ENCODE results near the gene THSD7A. TPM values are rescaled to one million over a fixed set of nuclear protein-coding genes. Genes with fewer than 3 reads are reported as not detected.
"Not testable (repeated sequence)": the region's sequence is repeated elsewhere in the genome, so short reads cannot be mapped to it uniquely, and the experiment has no call there.

THSD7A gene
- total RNA-seq, 1 experiment from 2014 or later: 5.9 TPM

- Mint-ChIP-seq H3K27ac (ENCODE audit: unreplicated experiment) (no peak overlapping the region), H3K9me3 (ENCODE audit: low read depth, unreplicated experiment) (no peaks in the 10 kb centered on the region), H3K4me3 (ENCODE audit: low read depth, unreplicated experiment) (no peak overlapping the region), H3K36me3 (ENCODE audit: insufficient read depth, unreplicated experiment) (no peaks in the 10 kb centered on the region), H3K27me3 (ENCODE audit: unreplicated experiment) (no peaks in the 10 kb centered on the region), H3K4me1 (ENCODE audit: low read depth, unreplicated experiment) (peaks cover 10% of the 10 kb centered on the region)
- BruUV-seq (replicated peaks): no TSS peak
- CTCF ChIA-PET: interaction anchor here (0.8 kb wide), 1 partner anchor 19 kb away, joined by 3 read pairs; no protein-coding TSS in a partner anchor
- intact Hi-C loops (cut with micrococcal nuclease; ENCODE audit: unreplicated experiment): no loop called here
- TF ChIP-seq, protein P1, sequence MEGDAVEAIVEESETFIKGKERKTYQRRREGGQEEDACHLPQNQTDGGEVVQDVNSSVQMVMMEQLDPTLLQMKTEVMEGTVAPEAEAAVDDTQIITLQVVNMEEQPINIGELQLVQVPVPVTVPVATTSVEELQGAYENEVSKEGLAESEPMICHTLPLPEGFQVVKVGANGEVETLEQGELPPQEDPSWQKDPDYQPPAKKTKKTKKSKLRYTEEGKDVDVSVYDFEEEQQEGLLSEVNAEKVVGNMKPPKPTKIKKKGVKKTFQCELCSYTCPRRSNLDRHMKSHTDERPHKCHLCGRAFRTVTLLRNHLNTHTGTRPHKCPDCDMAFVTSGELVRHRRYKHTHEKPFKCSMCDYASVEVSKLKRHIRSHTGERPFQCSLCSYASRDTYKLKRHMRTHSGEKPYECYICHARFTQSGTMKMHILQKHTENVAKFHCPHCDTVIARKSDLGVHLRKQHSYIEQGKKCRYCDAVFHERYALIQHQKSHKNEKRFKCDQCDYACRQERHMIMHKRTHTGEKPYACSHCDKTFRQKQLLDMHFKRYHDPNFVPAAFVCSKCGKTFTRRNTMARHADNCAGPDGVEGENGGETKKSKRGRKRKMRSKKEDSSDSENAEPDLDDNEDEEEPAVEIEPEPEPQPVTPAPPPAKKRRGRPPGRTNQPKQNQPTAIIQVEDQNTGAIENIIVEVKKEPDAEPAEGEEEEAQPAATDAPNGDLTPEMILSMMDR (IDR thresholded peaks at IDR 0.05; ENCODE audit: unreplicated experiment): no peak
- no peak for DNase-seq
Measured at GRCh38 chr7:11524476-11525397, 307.3 kb downstream of the THSD7A start.

GRCh38 chr7:11521964-11522499, 310.0 kb downstream of the THSD7A start:
- H3K27ac Mint-ChIP-seq (ENCODE audit: unreplicated experiment); H3K4me3 Mint-ChIP-seq (ENCODE audit: low read depth, unreplicated experiment); H3K27me3 Mint-ChIP-seq (ENCODE audit: unreplicated experiment); DNase-seq; H3K9me3 Mint-ChIP-seq (ENCODE audit: low read depth, unreplicated experiment); CTCF ChIA-PET; intact Hi-C loops (cut with micrococcal nuclease; ENCODE audit: unreplicated experiment); BruUV-seq (replicated peaks); H3K36me3 Mint-ChIP-seq (ENCODE audit: insufficient read depth, unreplicated experiment): not testable (repeated sequence)
- peaks cover 10% of the 10 kb centered on the region for H3K4me1 Mint-ChIP-seq (ENCODE audit: low read depth, unreplicated experiment)

- Mint-ChIP-seq H3K27me3 (ENCODE audit: unreplicated experiment) (no peaks in the 10 kb centered on the region), H3K27ac (ENCODE audit: unreplicated experiment) (no peak overlapping the region), H3K9me3 (ENCODE audit: low read depth, unreplicated experiment) (no peaks in the 10 kb centered on the region), H3K4me3 (ENCODE audit: low read depth, unreplicated experiment) (no peak overlapping the region), H3K36me3 (ENCODE audit: insufficient read depth, unreplicated experiment) (no peaks in the 10 kb centered on the region), H3K4me1 (ENCODE audit: low read depth, unreplicated experiment) (no peaks in the 10 kb centered on the region)
- CTCF ChIA-PET: interaction anchor here (0.7 kb wide), 1 partner anchor 1067 kb away, joined by 3 read pairs; no protein-coding TSS in a partner anchor
- no peak for DNase-seq
- intact Hi-C loops (cut with micrococcal nuclease; ENCODE audit: unreplicated experiment): no loop called here
- BruUV-seq (replicated peaks): no TSS peak
- TF ChIP-seq, protein P1 (IDR thresholded peaks at IDR 0.05; ENCODE audit: unreplicated experiment): no peak
Measured at GRCh38 chr7:11517853-11518252, 314.1 kb downstream of the THSD7A start.

- H3K36me3 Mint-ChIP-seq (ENCODE audit: insufficient read depth, unreplicated experiment): no peaks in the 10 kb centered on the region
- intact Hi-C loops (cut with micrococcal nuclease; ENCODE audit: unreplicated experiment): no loop called here
- BruUV-seq (replicated peaks): no TSS peak
- no peaks in the 10 kb centered on the region for H3K4me1 Mint-ChIP-seq (ENCODE audit: low read depth, unreplicated experiment)
- H3K27ac Mint-ChIP-seq (ENCODE audit: unreplicated experiment): no peak overlapping the region
- H3K4me3 Mint-ChIP-seq (ENCODE audit: low read depth, unreplicated experiment): no peak overlapping the region
- TF ChIP-seq, protein P1 (IDR thresholded peaks at IDR 0.05; ENCODE audit: unreplicated experiment): no peak
- no peak for DNase-seq
- H3K27me3 Mint-ChIP-seq (ENCODE audit: unreplicated experiment): no peaks in the 10 kb centered on the region
- no peaks in the 10 kb centered on the region for H3K9me3 Mint-ChIP-seq (ENCODE audit: low read depth, unreplicated experiment)
- CTCF ChIA-PET: no interaction called here
Measured at GRCh38 chr7:11516328-11516727, 315.7 kb downstream of the THSD7A start.

Data from Calu3 (cell line).